Measurements from ENCODE around the gene ALG12.

DNA sequence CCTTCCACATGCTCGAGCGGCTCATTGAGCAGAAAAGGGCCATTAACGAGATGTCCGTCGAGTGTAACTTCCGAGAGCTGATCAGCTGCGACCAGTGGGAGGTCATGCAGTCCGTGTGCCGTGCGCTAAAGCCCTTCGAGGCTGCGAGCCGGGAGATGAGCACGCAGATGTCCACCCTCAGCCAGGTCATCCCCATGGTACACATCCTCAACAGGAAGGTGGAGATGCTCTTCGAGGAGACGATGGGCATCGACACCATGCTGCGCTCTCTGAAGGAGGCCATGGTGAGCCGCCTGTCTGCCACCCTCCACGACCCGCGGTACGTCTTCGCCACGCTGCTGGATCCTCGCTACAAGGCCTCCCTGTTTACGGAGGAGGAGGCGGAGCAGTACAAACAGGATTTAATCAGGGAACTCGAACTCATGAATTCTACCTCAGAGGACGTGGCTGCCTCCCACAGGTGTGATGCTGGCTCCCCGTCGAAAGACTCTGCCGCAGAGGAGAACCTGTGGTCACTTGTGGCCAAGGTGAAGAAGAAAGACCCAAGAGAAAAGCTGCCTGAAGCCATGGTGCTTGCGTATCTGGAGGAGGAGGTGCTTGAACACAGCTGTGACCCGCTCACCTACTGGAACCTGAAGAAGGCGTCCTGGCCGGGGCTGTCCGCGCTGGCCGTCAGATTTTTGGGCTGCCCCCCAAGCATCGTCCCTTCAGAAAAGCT lies 31.7 kb downstream of the ALG12 start:
- TF ChIP-seq EZH2 (IDR thresholded peaks at IDR 0.05), result no peak
- TF ChIP-seq, protein P1, sequence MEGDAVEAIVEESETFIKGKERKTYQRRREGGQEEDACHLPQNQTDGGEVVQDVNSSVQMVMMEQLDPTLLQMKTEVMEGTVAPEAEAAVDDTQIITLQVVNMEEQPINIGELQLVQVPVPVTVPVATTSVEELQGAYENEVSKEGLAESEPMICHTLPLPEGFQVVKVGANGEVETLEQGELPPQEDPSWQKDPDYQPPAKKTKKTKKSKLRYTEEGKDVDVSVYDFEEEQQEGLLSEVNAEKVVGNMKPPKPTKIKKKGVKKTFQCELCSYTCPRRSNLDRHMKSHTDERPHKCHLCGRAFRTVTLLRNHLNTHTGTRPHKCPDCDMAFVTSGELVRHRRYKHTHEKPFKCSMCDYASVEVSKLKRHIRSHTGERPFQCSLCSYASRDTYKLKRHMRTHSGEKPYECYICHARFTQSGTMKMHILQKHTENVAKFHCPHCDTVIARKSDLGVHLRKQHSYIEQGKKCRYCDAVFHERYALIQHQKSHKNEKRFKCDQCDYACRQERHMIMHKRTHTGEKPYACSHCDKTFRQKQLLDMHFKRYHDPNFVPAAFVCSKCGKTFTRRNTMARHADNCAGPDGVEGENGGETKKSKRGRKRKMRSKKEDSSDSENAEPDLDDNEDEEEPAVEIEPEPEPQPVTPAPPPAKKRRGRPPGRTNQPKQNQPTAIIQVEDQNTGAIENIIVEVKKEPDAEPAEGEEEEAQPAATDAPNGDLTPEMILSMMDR (IDR thresholded peaks at IDR 0.05 in 2 of 3, conservative IDR thresholded peaks at IDR 0.05 in 1 of 3; ENCODE audit: borderline replicate concordance in 1 of 3, insufficient read depth in 1 of 3, low read depth in 2 of 3, low read length in 2 of 3), result no peak
- TF ChIP-seq POLR2A (IDR thresholded peaks at IDR 0.05; ENCODE audit: borderline replicate concordance, extremely low read depth, insufficient read depth, insufficient read length), result no peak
- TF ChIP-seq, protein P2, sequence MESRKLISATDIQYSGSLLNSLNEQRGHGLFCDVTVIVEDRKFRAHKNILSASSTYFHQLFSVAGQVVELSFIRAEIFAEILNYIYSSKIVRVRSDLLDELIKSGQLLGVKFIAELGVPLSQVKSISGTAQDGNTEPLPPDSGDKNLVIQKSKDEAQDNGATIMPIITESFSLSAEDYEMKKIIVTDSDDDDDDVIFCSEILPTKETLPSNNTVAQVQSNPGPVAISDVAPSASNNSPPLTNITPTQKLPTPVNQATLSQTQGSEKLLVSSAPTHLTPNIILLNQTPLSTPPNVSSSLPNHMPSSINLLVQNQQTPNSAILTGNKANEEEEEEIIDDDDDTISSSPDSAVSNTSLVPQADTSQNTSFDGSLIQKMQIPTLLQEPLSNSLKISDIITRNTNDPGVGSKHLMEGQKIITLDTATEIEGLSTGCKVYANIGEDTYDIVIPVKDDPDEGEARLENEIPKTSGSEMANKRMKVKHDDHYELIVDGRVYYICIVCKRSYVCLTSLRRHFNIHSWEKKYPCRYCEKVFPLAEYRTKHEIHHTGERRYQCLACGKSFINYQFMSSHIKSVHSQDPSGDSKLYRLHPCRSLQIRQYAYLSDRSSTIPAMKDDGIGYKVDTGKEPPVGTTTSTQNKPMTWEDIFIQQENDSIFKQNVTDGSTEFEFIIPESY (IDR thresholded peaks at IDR 0.05; ENCODE audit: extremely low read depth, insufficient replicate concordance, low read length), result no peak
- TF ChIP-seq EZH2phosphoT487 (IDR thresholded peaks at IDR 0.05; ENCODE audit: borderline replicate concordance), result no peak
- no peak for TF ChIP-seq RAD21 (IDR thresholded peaks at IDR 0.05; ENCODE audit: low read depth)
- TF ChIP-seq, protein P3, sequence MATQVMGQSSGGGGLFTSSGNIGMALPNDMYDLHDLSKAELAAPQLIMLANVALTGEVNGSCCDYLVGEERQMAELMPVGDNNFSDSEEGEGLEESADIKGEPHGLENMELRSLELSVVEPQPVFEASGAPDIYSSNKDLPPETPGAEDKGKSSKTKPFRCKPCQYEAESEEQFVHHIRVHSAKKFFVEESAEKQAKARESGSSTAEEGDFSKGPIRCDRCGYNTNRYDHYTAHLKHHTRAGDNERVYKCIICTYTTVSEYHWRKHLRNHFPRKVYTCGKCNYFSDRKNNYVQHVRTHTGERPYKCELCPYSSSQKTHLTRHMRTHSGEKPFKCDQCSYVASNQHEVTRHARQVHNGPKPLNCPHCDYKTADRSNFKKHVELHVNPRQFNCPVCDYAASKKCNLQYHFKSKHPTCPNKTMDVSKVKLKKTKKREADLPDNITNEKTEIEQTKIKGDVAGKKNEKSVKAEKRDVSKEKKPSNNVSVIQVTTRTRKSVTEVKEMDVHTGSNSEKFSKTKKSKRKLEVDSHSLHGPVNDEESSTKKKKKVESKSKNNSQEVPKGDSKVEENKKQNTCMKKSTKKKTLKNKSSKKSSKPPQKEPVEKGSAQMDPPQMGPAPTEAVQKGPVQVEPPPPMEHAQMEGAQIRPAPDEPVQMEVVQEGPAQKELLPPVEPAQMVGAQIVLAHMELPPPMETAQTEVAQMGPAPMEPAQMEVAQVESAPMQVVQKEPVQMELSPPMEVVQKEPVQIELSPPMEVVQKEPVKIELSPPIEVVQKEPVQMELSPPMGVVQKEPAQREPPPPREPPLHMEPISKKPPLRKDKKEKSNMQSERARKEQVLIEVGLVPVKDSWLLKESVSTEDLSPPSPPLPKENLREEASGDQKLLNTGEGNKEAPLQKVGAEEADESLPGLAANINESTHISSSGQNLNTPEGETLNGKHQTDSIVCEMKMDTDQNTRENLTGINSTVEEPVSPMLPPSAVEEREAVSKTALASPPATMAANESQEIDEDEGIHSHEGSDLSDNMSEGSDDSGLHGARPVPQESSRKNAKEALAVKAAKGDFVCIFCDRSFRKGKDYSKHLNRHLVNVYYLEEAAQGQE (IDR thresholded peaks at IDR 0.05; ENCODE audit: low read depth), result no peak
- no peak for TF ChIP-seq ZFX (IDR thresholded peaks at IDR 0.05)
